ENCODE results near the gene ENOX1.

- no peak for TF ChIP-seq CTCF (IDR thresholded peaks at IDR 0.05)
- TF ChIP-seq POLR2A (IDR thresholded peaks at IDR 0.05): no peak
Observed at GRCh38 chr13:43214124-43214523, 572.6 kb downstream of the ENOX1 start.
